IMR-90 (cell line): Measurements from ENCODE around the gene RBPJ. TPM values are rescaled to one million over a fixed set of nuclear protein-coding genes. Genes with fewer than 3 reads are reported as not detected.

Source experiments
- ATAC-seq: fragments of 200-7000 bp; cut with Tn5 transposase; 2 replicates; pipeline ENCODE4 v1.9.1; 2020; ENCODE audit warnings: low read depth, mild to moderate bottlenecking, moderate library complexity
- BruUV-seq: library from RNA; stranded (reverse); fragments of 400-500 nt; replicated peaks from 2 replicates; lab custom pipeline; 2021; lab: Mats Ljungman, UMichigan
- CTCF ChIA-PET: fragments of 300-600 bp; formaldehyde crosslinking; extraction: SDS; loops from one replicate; lab custom pipeline; 2021; ENCODE audit warnings: antibody characterized with exemption; lab: Yijun Ruan, JAX
- POLR2A ChIA-PET: fragments of 300-600 bp; sonication (Branson Sonifier 250); formaldehyde crosslinking; loops from one replicate; lab custom pipeline; 2022; ENCODE audit warnings: antibody characterized with exemption; ENCODE audit not compliant: unreplicated experiment; lab: Charles Lee
- DNase-seq: peaks from one replicate; pipeline ENCODE4 v3.0.0; 2013
- H2AFZ ChIP-seq: replicated peaks from 2 replicates; pipeline ENCODE3; 2013; ENCODE audit warnings: low read length, mild to moderate bottlenecking; ENCODE audit not compliant: poor library complexity
- H2AK5ac ChIP-seq: 2 replicates; pipeline ENCODE4 v1.6.1; 2013; ENCODE audit warnings: low read depth, low read length, inconsistent platforms
- H2AK9ac ChIP-seq: replicated peaks from 2 replicates; pipeline ENCODE3; 2013; ENCODE audit warnings: mild to moderate bottlenecking, low read depth, low read length, moderate library complexity; ENCODE audit not compliant: poor library complexity
- H2BK120ac ChIP-seq: 2 replicates; pipeline ENCODE4 v1.6.1; 2013; ENCODE audit warnings: low read depth, low read length, inconsistent platforms
- H2BK15ac ChIP-seq: 3 replicates; pipeline ENCODE4 v1.6.1; 2013; ENCODE audit warnings: low read depth, low read length, inconsistent platforms
- H2BK20ac ChIP-seq: 2 replicates; pipeline ENCODE4 v1.6.1; 2013; ENCODE audit warnings: low read depth, mild to moderate bottlenecking, inconsistent platforms, low read length, moderate library complexity
- H2BK5ac ChIP-seq: 2 replicates; pipeline ENCODE4 v1.6.1; 2013; ENCODE audit warnings: mild to moderate bottlenecking, low read depth, low read length, inconsistent platforms; ENCODE audit not compliant: poor library complexity, severe bottlenecking
- H3K14ac ChIP-seq: replicated peaks from 2 replicates; pipeline ENCODE4 v1.6.1; 2013; ENCODE audit warnings: low read depth, low read length, inconsistent platforms
- H3K18ac ChIP-seq: 2 replicates; pipeline ENCODE4 v1.6.1; 2013; ENCODE audit warnings: low read depth, low read length, control low read depth
- H3K23ac ChIP-seq: 2 replicates; pipeline ENCODE4 v1.6.1; 2013; ENCODE audit warnings: low read depth, low read length, inconsistent platforms
- H3K27ac ChIP-seq: 2 replicates; pipeline ENCODE4 v1.5.1; 2013; ENCODE audit warnings: mild to moderate bottlenecking, control low read depth, low read length; ENCODE audit not compliant: insufficient read depth
- H3K27me3 ChIP-seq: 2 replicates; pipeline ENCODE4 v1.6.1; 2013; ENCODE audit warnings: low read length; ENCODE audit not compliant: control insufficient read depth, insufficient read depth
- H3K36me3 ChIP-seq: 2 replicates; pipeline ENCODE4 v1.6.1; 2013; ENCODE audit warnings: low read length, mixed read lengths; ENCODE audit not compliant: control insufficient read depth, insufficient read depth
- H3K4ac ChIP-seq: 2 replicates; pipeline ENCODE4 v1.6.1; 2013; ENCODE audit warnings: low read depth, low read length, inconsistent platforms
- H3K4me1 ChIP-seq: 2 replicates; pipeline ENCODE4 v1.6.1; 2013; ENCODE audit warnings: low read length, mixed read lengths; ENCODE audit not compliant: control insufficient read depth, insufficient read depth
- H3K4me2 ChIP-seq: 2 replicates; pipeline ENCODE4 v1.6.1; 2013; ENCODE audit warnings: low read depth, mild to moderate bottlenecking, control low read depth, low read length, moderate library complexity
- H3K4me3 ChIP-seq: 2 replicates; pipeline ENCODE4 v1.5.1; 2013; ENCODE audit warnings: low read depth, mild to moderate bottlenecking, control low read depth, low read length, moderate library complexity; ENCODE audit not compliant: insufficient read depth
- H3K56ac ChIP-seq: 2 replicates; pipeline ENCODE4 v1.6.1; 2013; ENCODE audit warnings: low read length, inconsistent platforms; ENCODE audit not compliant: insufficient read depth; ENCODE audit errors: extremely low read depth
- H3K79me1 ChIP-seq, 2 experiments: 2 replicates each; pipeline ENCODE4 v1.6.1; 2013; ENCODE audit warnings: low read length in 2 of 2, inconsistent platforms in 1 of 2, low read depth in 1 of 2
- H3K9ac ChIP-seq: 2 replicates; pipeline ENCODE4 v1.6.1; 2013; ENCODE audit warnings: low read depth, low read length, control low read depth
- H3K9me1 ChIP-seq: 2 replicates; pipeline ENCODE4 v1.6.1; 2013; ENCODE audit warnings: low read length, inconsistent platforms; ENCODE audit not compliant: insufficient read depth
- H3K9me3 ChIP-seq: 2 replicates; pipeline ENCODE4 v1.6.1; 2013; ENCODE audit warnings: low read length; ENCODE audit not compliant: control insufficient read depth, insufficient read depth
- H4K20me1 ChIP-seq: 2 replicates; pipeline ENCODE4 v1.6.1; 2013; ENCODE audit warnings: low read length, inconsistent platforms; ENCODE audit not compliant: insufficient read depth
- H4K5ac ChIP-seq: 2 replicates; pipeline ENCODE4 v1.6.1; 2013; ENCODE audit warnings: mild to moderate bottlenecking, low read depth, low read length, control low read depth
- H4K8ac ChIP-seq, 2 experiments: 2 replicates each; pipeline ENCODE4 v1.6.1; 2013; ENCODE audit warnings: low read depth in 2 of 2, low read length in 2 of 2, control low read depth in 1 of 2, inconsistent platforms in 1 of 2
- H4K91ac ChIP-seq: 2 replicates; pipeline ENCODE4 v1.6.1; 2013; ENCODE audit warnings: low read depth, low read length, inconsistent platforms; ENCODE audit not compliant: insufficient read depth
- BHLHE40 ChIP-seq: fragments of 150-350 bp; IDR thresholded peaks from 2 replicates; pipeline ENCODE4 v1.6.1; 2016; ENCODE audit warnings: mild to moderate bottlenecking, low read depth, low read length
- CEBPB ChIP-seq: IDR thresholded peaks from 2 replicates; pipeline ENCODE4 v1.6.1; 2012; ENCODE audit warnings: low read depth, low read length, improper control_type of control experiment
- CHD1 ChIP-seq: IDR thresholded peaks from 2 replicates; pipeline ENCODE4 v1.6.1; 2012; ENCODE audit warnings: low read depth, low read length, improper control_type of control experiment
- ELK1 ChIP-seq: fragments of 150-350 bp; IDR thresholded peaks from 2 replicates; pipeline ENCODE4 v1.6.1; 2016; ENCODE audit warnings: low read depth, mild to moderate bottlenecking, low read length, moderate library complexity, borderline replicate concordance
- FOS ChIP-seq: fragments of 150-350 bp; IDR thresholded peaks from 2 replicates; pipeline ENCODE4 v1.6.1; 2016; ENCODE audit warnings: low read depth, low read length
- MAFK ChIP-seq: IDR thresholded peaks from 2 replicates; pipeline ENCODE4 v1.6.1; 2012; ENCODE audit warnings: low read depth, low read length, improper control_type of control experiment
- MAZ ChIP-seq: IDR thresholded peaks from 2 replicates; pipeline ENCODE4 v1.6.1; 2012; ENCODE audit warnings: low read depth, mild to moderate bottlenecking, low read length, improper control_type of control experiment, moderate library complexity, borderline replicate concordance
- NFE2L2 ChIP-seq: fragments of 150-350 bp; IDR thresholded peaks from 2 replicates; pipeline ENCODE4 v1.6.1; 2016; ENCODE audit warnings: low read depth, mild to moderate bottlenecking, low read length
- RAD21 ChIP-seq: IDR thresholded peaks from 2 replicates; pipeline ENCODE4 v1.6.1; 2012; ENCODE audit warnings: low read length, improper control_type of control experiment
- RCOR1 ChIP-seq: IDR thresholded peaks from 2 replicates; pipeline ENCODE4 v1.6.1; 2012; ENCODE audit warnings: mild to moderate bottlenecking, low read length, improper control_type of control experiment; ENCODE audit not compliant: insufficient replicate concordance
- RFX5 ChIP-seq: IDR thresholded peaks from 2 replicates; pipeline ENCODE4 v1.8.0; 2012; ENCODE audit warnings: low read depth, mild to moderate bottlenecking, low read length, moderate library complexity
- SMC3 ChIP-seq: fragments of 150-350 bp; IDR thresholded peaks from 2 replicates; pipeline ENCODE4 v1.6.1; 2016; ENCODE audit warnings: low read depth, mild to moderate bottlenecking, antibody characterized with exemption, low read length, moderate library complexity
- USF2 ChIP-seq: fragments of 150-350 bp; IDR thresholded peaks from 2 replicates; pipeline ENCODE4 v1.6.1; 2017; ENCODE audit warnings: mild to moderate bottlenecking, antibody characterized with exemption, low read length, low read depth
- WGBS, 2 experiments: methylation state at CpG; one replicate each; pipeline versions ENCODE4 v1.1.5 to v1.1.7; 2013; ENCODE audit warnings: missing lambda C conversion rate in 2 of 2; ENCODE audit not compliant: insufficient read length in 1 of 2; ENCODE audit errors: extremely low coverage in 2 of 2; 5-methylcytosine and 5-hydroxymethylcytosine counted together
- dilution Hi-C: fragments of 300-500 bp; cut with HindIII; formaldehyde crosslinking; loops from one replicate; pipeline ENCODE4 v1.14.3; 2018; ENCODE audit warnings: low sequenced_read_pairs; ENCODE audit not compliant: unreplicated experiment
- in situ Hi-C: fragments of 300-500 bp; cut with MboI; formaldehyde crosslinking; loops from 3 replicates; pipeline ENCODE4 v1.14.3; 2019; ENCODE audit warnings: low sequenced_read_pairs, inconsistent platforms, mixed read lengths
- intact Hi-C: fragments of 100-400 bp; cut with micrococcal nuclease; formaldehyde crosslinking; loops from 2 replicates; pipeline ENCODE4 v1.10.0; 2022
- polyA plus RNA-seq, 3 experiments: library from polyadenylated mRNA; depleted of rRNA; stranded (reverse); fragments of >200 nt; gene quantifications; 2 replicates each; pipeline ENCODE4 v1.2.3, GENCODE V29; 2012; ENCODE audit warnings: low replicate concordance in 1 of 3
- total RNA-seq: library from RNA; depleted of rRNA; stranded (reverse); fragments of >200 nt; gene quantifications from 2 replicates; pipeline ENCODE4 v1.2.3, GENCODE V29; 2012

The RBPJ gene
- total and polyA plus RNA-seq, 2 of the 4 experiments (the other 2 are of a cell fraction) = 50.3 to 148 TPM

GRCh38 chr4:26300314-26301307 lies 20.2 kb upstream of the RBPJ start:
- Histone ChIP-seq H3K9me1 (peaks cover 3% of the 10 kb centered on the region; the same call in 1 of the 2 replicates), H3K56ac (no peak overlapping the region; the same call in 1 of the 2 replicates), H3K9me3 (no peaks in the 10 kb centered on the region), H3K79me1 (no peaks in the 10 kb centered on the region), H3K4me3 (no peak overlapping the region), H4K91ac (no peak overlapping the region; the same call in 1 of the 2 replicates), H2AK9ac (no peak overlapping the region), H2BK120ac (peak overlapping the region; percentile 44; the same call in 1 of the 2 replicates), H3K4ac (no peak overlapping the region), H2AFZ (no peak overlapping the region), H2AK5ac (0 out of 2 replicates have a peak overlapping the region, but pooled peaks have one; percentile 37), H3K18ac (no peak overlapping the region), H3K9ac (no peak overlapping the region), H3K4me1 (peaks cover 5% of the 10 kb centered on the region; the same call in 1 of the 2 replicates), H4K20me1 (no peaks in the 10 kb centered on the region), H3K36me3 (no peaks in the 10 kb centered on the region), H3K23ac (peak overlapping the region; percentile 35; the same call in 1 of the 2 replicates), H3K27ac (no peak overlapping the region; the same call in 1 of the 2 replicates), H2BK20ac (0 out of 2 replicates have a peak overlapping the region, but pooled peaks have one; percentile 51), H3K14ac (peak overlapping the region; percentile 55; the same call in 1 of the 2 replicates), H3K4me2 (no peak overlapping the region), H4K5ac (no peak overlapping the region), H3K27me3 (no peaks in the 10 kb centered on the region), H4K8ac (peak overlapping the region in 1 of 2 experiments; percentile 43; a peak in 1 of 4 replicates), H2BK5ac (peak overlapping the region; percentile 42), H2BK15ac (peak overlapping the region; percentile 81; the same call in 2 of the 3 replicates)
- intact Hi-C loops (no loop called here), in situ Hi-C loops (no loop called here), dilution Hi-C loops (no loop called here)
- ATAC-seq = peak; percentile 21
- no peak for DNase-seq
- no TSS peak for BruUV-seq
- POLR2A ChIA-PET = no interaction called here
- CTCF ChIA-PET = interaction anchor here (0.6 kb wide), 1 partner anchor 27 kb away, joined by 3 read pairs; no protein-coding TSS in a partner anchor
- WGBS, 2 experiments = no CpG with 5 or more reads among the region's 8 CpGs
- TF ChIP-seq ELK1 (no peak), RFX5 (no peak), BHLHE40 (no peak), RAD21 (no peak), NFE2L2 (no peak), SMC3 (no peak), MAZ (no peak), MAFK (no peak), USF2 (no peak), RCOR1 (no peak), CHD1 (no peak), CEBPB (no peak), FOS (no peak)
